ENCODE measurements around the gene BRINP2. TPM values are rescaled to one million over a fixed set of nuclear protein-coding genes. Genes with fewer than 3 reads are reported as not detected.
"Not testable (repeated sequence)": the region's sequence is repeated elsewhere in the genome, so short reads cannot be mapped to it uniquely, and the experiment has no call there.

BRINP2 gene
- total RNA-seq, 2 donors from 2014 or later: 0.12 to 0.14 TPM

GRCh38 chr1:177301425-177302124, 130.8 kb downstream of the BRINP2 start:
- DNase-seq (no peak), ATAC-seq (no peak)
- intact Hi-C loops (cut with DNase I, micrococcal nuclease): no loop called here

- intact Hi-C loops (cut with DNase I, micrococcal nuclease): no loop called here
- ATAC-seq (peak; percentile 35), DNase-seq (peak in 1 of 2 donors; percentile 7)
These were observed 131.7 kb downstream of the BRINP2 start for GRCh38 chr1:177302357-177303044.

- intact Hi-C loops (cut with DNase I, micrococcal nuclease): no loop called here
- DNase-seq (no peak), ATAC-seq (no peak)
These were observed 134.6 kb downstream of the BRINP2 start for GRCh38 chr1:177305040-177306018.

GRCh38 chr1:177306019-177306415, 135.3 kb downstream of the BRINP2 start:
- intact Hi-C loops (cut with DNase I, micrococcal nuclease): no loop called here
- ATAC-seq (no peak), DNase-seq (no peak)

GRCh38 chr1:177306981-177307380, 136.2 kb downstream of the BRINP2 start:
- no peak for DNase-seq
- intact Hi-C loops (cut with DNase I, micrococcal nuclease): no loop called here
- ATAC-seq: no peak

- DNase-seq (no peak), ATAC-seq (no peak)
- intact Hi-C loops (cut with DNase I, micrococcal nuclease): no loop called here
These were observed 137.0 kb downstream of the BRINP2 start for GRCh38 chr1:177307771-177308170.

- intact Hi-C loops (cut with DNase I, micrococcal nuclease): no loop called here
- DNase-seq: no peak
- ATAC-seq: no peak
These were observed 139.1 kb downstream of the BRINP2 start for GRCh38 chr1:177309880-177310279.

GRCh38 chr1:177310326-177310725, 139.6 kb downstream of the BRINP2 start:
- no peak for ATAC-seq
- intact Hi-C loops (cut with DNase I, micrococcal nuclease): no loop called here
- DNase-seq: no peak

- intact Hi-C loops (cut with DNase I, micrococcal nuclease): no loop called here
- no peak for ATAC-seq
These were observed 140.4 kb downstream of the BRINP2 start for GRCh38 chr1:177311111-177311510.

GRCh38 chr1:177311586-177311985, 140.8 kb downstream of the BRINP2 start:
- intact Hi-C loops (cut with DNase I, micrococcal nuclease): no loop called here
- DNase-seq (no peak), ATAC-seq (no peak)

More at GRCh38 chr1:177311111-177311510, 140.4 kb downstream of the BRINP2 start:
- DNase-seq: no peak

GRCh38 chr1:177315261-177315660, 144.5 kb downstream of the BRINP2 start:
- ATAC-seq (no peak), DNase-seq (no peak)
- intact Hi-C loops (cut with DNase I, micrococcal nuclease): no loop called here

- intact Hi-C loops (cut with DNase I, micrococcal nuclease): no loop called here
- DNase-seq: no peak
- no peak for ATAC-seq
These were observed 145.0 kb downstream of the BRINP2 start for GRCh38 chr1:177315761-177316160.

- intact Hi-C loops (cut with DNase I, micrococcal nuclease); ATAC-seq; DNase-seq: not testable (repeated sequence)
These were observed 150.7 kb downstream of the BRINP2 start for GRCh38 chr1:177321434-177321833.

GRCh38 chr1:177328251-177328650, 157.5 kb downstream of the BRINP2 start:
- no peak for ATAC-seq

GRCh38 chr1:177329871-177330270, 159.1 kb downstream of the BRINP2 start:
- DNase-seq: no peak
- intact Hi-C loops (cut with DNase I, micrococcal nuclease): no loop called here
- ATAC-seq: no peak

More at GRCh38 chr1:177328251-177328650, 157.5 kb downstream of the BRINP2 start:
- no peak for DNase-seq
- intact Hi-C loops (cut with DNase I, micrococcal nuclease): no loop called here
